ENCODE data around the gene NANS.
"Not testable (repeated sequence)": the region's sequence is repeated elsewhere in the genome, so short reads cannot be mapped to it uniquely, and the experiment has no call there.

The NANS gene

DNA sequence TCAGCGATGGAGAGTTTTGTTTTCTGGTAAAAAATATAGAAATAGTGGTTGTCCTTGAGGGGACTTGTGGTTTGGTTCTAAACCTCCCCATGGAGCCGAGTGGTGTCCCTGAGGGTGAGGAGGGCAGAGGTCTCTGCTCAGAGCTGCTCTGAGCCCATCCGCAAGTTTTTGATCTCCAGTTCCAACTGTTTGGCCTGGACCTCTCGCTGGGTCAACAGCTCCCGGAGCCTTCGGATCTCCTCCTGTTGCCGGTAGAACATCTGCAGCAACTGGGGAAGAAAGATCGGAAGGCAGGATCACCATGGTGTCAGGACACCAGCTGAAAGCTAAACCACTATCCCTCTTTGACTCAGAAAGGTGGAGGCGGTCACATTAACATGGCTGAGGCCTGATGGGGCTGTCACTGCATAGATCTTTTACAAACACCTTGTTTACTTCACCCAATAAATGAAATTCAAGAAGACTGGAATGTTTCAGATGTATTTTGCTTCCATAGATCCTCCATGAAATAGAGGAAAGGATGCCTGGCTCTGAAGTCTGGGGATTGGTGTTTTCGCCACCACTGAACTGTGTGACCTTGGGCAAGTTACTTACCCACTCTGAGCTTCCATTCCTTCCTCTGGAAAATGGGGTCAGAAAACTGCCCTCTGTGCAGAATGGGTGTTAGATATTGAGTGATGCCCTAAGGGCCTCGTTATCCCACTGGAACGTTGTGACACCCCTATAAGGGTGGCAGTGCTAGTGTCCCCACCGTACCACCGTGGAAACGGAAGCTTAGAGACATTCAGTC is 68.3 kb downstream of the NANS start:
- Histone ChIP-seq H3K4me1 (ENCODE audit: control insufficient read depth in 2 of 2, insufficient read depth in 2 of 2, low read length in 2 of 2) (peaks cover 17 to 19% of the 10 kb centered on the region in 2 donors), H3K36me3 (ENCODE audit: control insufficient read depth in 2 of 2, insufficient read depth in 2 of 2, low read length in 2 of 2) (peaks cover 23 to 29% of the 10 kb centered on the region in 2 donors), H3K4me3 (ENCODE audit: low read length in 2 of 2) (no peak overlapping the region), H3K9me3 (ENCODE audit: control insufficient read depth in 2 of 2, low read length in 2 of 2) (no peaks in the 10 kb centered on the region), H3K27me3 (ENCODE audit: control insufficient read depth in 2 of 2, insufficient read depth in 2 of 2, low read length in 2 of 2) (no peaks in the 10 kb centered on the region), H3K27ac (ENCODE audit: low read depth in 2 of 2, low read length in 2 of 2) (no peak overlapping the region), H3K9ac (ENCODE audit: low read depth in 1 of 2, low read length in 2 of 2) (no peak overlapping the region)

DNA sequence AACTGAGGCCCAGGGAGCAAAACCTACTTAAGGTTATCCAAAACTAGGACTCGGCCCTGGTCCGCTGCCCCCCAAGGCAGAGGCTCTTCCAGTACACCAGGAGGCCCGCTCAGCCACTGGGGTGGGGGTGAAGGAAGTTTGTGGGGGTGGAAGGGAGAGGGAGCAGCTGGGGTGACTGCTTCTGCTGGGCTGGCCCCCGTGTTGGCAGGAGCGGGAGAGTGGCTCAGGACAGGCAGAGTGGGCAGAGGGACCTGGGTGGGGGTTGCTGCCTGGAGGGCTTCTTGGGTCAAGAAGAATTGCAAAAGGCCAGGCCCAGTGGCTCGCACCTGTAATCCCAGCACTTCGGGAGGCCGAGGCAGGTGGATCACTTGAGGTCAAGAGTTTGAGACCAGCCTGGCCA is 70.7 kb downstream of the NANS start:
- H3K9me3 ChIP-seq (ENCODE audit: control insufficient read depth in 2 of 2, low read length in 2 of 2), result no peaks in the 10 kb centered on the region
- H3K4me1 ChIP-seq (ENCODE audit: control insufficient read depth in 2 of 2, insufficient read depth in 2 of 2, low read length in 2 of 2), result no peaks in the 10 kb centered on the region
- no peak overlapping the region for H3K27ac ChIP-seq (ENCODE audit: low read depth in 2 of 2, low read length in 2 of 2)
- no peak overlapping the region for H3K9ac ChIP-seq (ENCODE audit: low read depth in 1 of 2, low read length in 2 of 2)
- H3K36me3 ChIP-seq (ENCODE audit: control insufficient read depth in 2 of 2, insufficient read depth in 2 of 2, low read length in 2 of 2), result peaks cover 23 to 32% of the 10 kb centered on the region in 2 donors
- H3K4me3 ChIP-seq (ENCODE audit: low read length in 2 of 2), result no peak overlapping the region
- H3K27me3 ChIP-seq (ENCODE audit: control insufficient read depth in 2 of 2, insufficient read depth in 2 of 2, low read length in 2 of 2), result no peaks in the 10 kb centered on the region

DNA sequence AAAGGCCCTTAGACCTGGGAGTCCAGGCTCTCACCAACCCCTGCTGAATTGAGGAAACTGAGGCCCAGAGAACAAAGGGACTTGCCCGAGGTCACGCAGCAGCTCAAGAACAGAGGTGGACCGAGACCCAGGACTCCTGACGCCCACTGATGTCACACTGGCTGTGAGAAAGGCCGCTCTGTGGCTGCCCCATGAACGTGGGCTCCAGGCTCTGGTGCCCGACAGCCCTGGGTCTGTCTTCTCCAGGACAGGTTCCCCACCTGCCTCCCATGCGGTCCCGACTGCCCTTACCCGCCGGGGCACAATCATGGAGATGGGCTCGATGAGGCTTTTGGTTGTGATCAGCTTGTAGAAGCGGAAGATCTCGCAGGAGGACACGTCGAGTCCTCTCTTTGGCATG is 71.8 kb downstream of the NANS start:
- Histone ChIP-seq H3K9me3 (ENCODE audit: control insufficient read depth in 2 of 2, low read length in 2 of 2) (no peaks in the 10 kb centered on the region), H3K36me3 (ENCODE audit: control insufficient read depth in 2 of 2, insufficient read depth in 2 of 2, low read length in 2 of 2) (peaks cover 30 to 42% of the 10 kb centered on the region in 2 donors), H3K9ac (ENCODE audit: low read depth in 1 of 2, low read length in 2 of 2) (no peak overlapping the region), H3K27ac (ENCODE audit: low read depth in 2 of 2, low read length in 2 of 2) (no peak overlapping the region), H3K4me3 (ENCODE audit: low read length in 2 of 2) (no peak overlapping the region), H3K27me3 (ENCODE audit: control insufficient read depth in 2 of 2, insufficient read depth in 2 of 2, low read length in 2 of 2) (no peaks in the 10 kb centered on the region), H3K4me1 (ENCODE audit: control insufficient read depth in 2 of 2, insufficient read depth in 2 of 2, low read length in 2 of 2) (no peaks in the 10 kb centered on the region)

DNA sequence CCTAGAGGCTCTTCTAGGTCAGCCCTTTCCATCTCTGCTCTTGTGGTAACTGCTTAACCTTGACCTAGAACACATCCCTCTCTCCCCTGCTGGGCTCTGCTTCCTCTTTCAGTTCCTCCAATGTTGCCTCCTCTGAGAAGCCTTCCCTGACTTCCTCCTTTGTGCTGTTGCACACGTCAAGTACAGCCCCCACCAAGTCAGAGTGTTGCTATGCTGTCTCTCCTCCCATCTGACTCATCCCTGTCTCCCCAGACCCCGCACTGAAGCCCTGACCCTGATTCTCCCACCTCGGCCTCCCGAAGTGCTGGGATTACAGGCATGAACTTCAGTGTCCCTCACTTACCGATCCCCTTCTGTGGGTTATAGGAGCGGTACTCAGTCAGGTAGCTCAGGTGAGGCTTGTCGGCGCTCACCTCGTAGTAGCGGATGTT is 72.9 kb downstream of the NANS start:
- Histone ChIP-seq H3K9me3 (ENCODE audit: control insufficient read depth in 2 of 2, low read length in 2 of 2) (no peaks in the 10 kb centered on the region), H3K27ac (ENCODE audit: low read depth in 2 of 2, low read length in 2 of 2) (no peak overlapping the region), H3K4me1 (ENCODE audit: control insufficient read depth in 2 of 2, insufficient read depth in 2 of 2, low read length in 2 of 2) (no peaks in the 10 kb centered on the region), H3K27me3 (ENCODE audit: control insufficient read depth in 2 of 2, insufficient read depth in 2 of 2, low read length in 2 of 2) (no peaks in the 10 kb centered on the region), H3K36me3 (ENCODE audit: control insufficient read depth in 2 of 2, insufficient read depth in 2 of 2, low read length in 2 of 2) (peaks cover 33 to 48% of the 10 kb centered on the region in 2 donors), H3K4me3 (ENCODE audit: low read length in 2 of 2) (no peak overlapping the region), H3K9ac (ENCODE audit: low read depth in 1 of 2, low read length in 2 of 2) (no peak overlapping the region)

DNA sequence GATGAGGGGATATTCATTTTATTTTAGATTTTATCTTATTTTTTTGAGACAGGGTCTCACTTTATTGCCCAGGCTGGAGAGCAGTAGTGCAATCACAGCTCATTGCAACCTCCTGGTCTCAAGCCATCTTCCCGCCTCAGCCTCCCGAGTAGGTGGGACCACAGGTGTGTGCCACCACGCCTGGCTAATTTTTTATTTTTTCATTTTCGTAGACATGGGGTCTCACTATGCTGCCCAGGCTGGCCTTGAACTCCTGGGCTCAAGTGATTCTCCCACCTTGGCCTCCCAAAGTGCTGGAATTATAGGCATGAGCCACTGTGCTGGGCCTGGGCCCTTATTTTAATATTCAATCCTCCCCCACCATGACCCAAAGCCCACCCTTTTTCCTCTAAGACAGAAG is 73.5 kb downstream of the NANS start:
- not testable (repeated sequence) for H3K27me3 ChIP-seq (ENCODE audit: control insufficient read depth in 2 of 2, insufficient read depth in 2 of 2, low read length in 2 of 2); H3K4me1 ChIP-seq (ENCODE audit: control insufficient read depth in 2 of 2, insufficient read depth in 2 of 2, low read length in 2 of 2); H3K9me3 ChIP-seq (ENCODE audit: control insufficient read depth in 2 of 2, low read length in 2 of 2); H3K4me3 ChIP-seq (ENCODE audit: low read length in 2 of 2); H3K27ac ChIP-seq (ENCODE audit: low read depth in 2 of 2, low read length in 2 of 2); H3K9ac ChIP-seq (ENCODE audit: low read depth in 1 of 2, low read length in 2 of 2)
- peaks cover 29 to 45% of the 10 kb centered on the region in 2 donors for H3K36me3 ChIP-seq (ENCODE audit: control insufficient read depth in 2 of 2, insufficient read depth in 2 of 2, low read length in 2 of 2)

DNA sequence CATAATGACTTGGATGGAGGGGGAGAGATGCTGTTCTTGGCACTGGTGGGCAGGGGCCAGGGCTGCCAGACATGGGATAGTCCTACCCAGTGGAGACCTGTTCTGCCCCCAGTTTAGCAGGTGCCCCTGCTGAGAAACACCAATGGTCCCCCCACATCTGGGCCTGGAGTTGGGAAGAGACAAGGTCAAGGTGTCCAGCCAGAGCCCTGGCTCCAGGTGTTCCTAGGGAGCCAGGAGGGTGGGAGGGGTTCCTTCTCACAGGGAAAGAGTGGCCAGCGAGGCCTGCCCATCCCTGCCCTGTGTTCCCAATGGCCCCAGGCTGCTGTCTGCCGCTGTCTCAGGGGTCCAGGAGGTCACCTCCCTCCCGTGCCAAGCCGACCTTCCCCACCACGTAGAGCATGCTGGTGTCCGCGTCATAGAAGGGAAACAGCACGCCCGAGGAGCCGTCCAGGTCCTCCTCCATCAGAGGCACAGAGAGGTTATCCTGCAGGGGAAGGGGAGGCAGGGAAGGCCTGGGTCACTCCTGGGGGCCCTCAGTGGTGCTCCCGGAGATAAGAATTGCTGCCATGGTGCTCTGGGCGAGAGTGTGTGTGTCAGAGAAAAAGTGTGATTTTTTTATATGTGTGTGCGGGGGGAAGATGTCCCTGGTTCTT is 74.2 kb downstream of the NANS start:
- Histone ChIP-seq H3K27me3 (ENCODE audit: control insufficient read depth in 2 of 2, insufficient read depth in 2 of 2, low read length in 2 of 2) (no peaks in the 10 kb centered on the region), H3K9me3 (ENCODE audit: control insufficient read depth in 2 of 2, low read length in 2 of 2) (no peaks in the 10 kb centered on the region), H3K4me1 (ENCODE audit: control insufficient read depth in 2 of 2, insufficient read depth in 2 of 2, low read length in 2 of 2) (no peaks in the 10 kb centered on the region), H3K27ac (ENCODE audit: low read depth in 2 of 2, low read length in 2 of 2) (no peak overlapping the region), H3K9ac (ENCODE audit: low read depth in 1 of 2, low read length in 2 of 2) (no peak overlapping the region), H3K36me3 (ENCODE audit: control insufficient read depth in 2 of 2, insufficient read depth in 2 of 2, low read length in 2 of 2) (peaks cover 25 to 45% of the 10 kb centered on the region in 2 donors), H3K4me3 (ENCODE audit: low read length in 2 of 2) (no peak overlapping the region)

DNA sequence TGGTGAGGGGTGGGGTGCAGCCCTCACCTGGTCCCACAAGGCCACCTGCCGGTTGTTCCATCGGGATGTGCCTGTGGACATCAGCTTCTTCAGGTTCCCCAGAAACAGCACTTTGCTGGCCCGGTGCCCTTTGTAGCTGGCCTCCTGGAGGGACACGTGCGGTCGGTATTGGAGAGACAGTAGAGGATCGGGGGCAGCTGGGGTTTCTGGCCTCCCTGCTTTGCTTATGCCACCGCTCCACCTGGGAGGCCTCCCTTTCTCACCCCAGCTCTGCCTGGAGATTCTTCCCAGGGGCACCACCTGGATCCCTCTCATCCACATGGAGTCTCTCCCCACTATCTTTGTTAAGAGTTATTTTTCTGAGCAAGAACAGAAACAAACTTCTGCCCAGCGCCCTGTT is 75.6 kb downstream of the NANS start:
- Histone ChIP-seq H3K4me1 (ENCODE audit: control insufficient read depth in 2 of 2, insufficient read depth in 2 of 2, low read length in 2 of 2) (no peaks in the 10 kb centered on the region), H3K4me3 (ENCODE audit: low read length in 2 of 2) (no peak overlapping the region), H3K9me3 (ENCODE audit: control insufficient read depth in 2 of 2, low read length in 2 of 2) (no peaks in the 10 kb centered on the region), H3K9ac (ENCODE audit: low read depth in 1 of 2, low read length in 2 of 2) (no peak overlapping the region), H3K36me3 (ENCODE audit: control insufficient read depth in 2 of 2, insufficient read depth in 2 of 2, low read length in 2 of 2) (peaks cover 20 to 44% of the 10 kb centered on the region in 2 donors), H3K27me3 (ENCODE audit: control insufficient read depth in 2 of 2, insufficient read depth in 2 of 2, low read length in 2 of 2) (no peaks in the 10 kb centered on the region), H3K27ac (ENCODE audit: low read depth in 2 of 2, low read length in 2 of 2) (no peak overlapping the region)

All from mucosa of rectum (tissue), 2 donors.